Common myeloid progenitor, CD34-positive (primary cell): Measurements from ENCODE around the gene MLST8.
"Not testable (repeated sequence)": the region's sequence is repeated elsewhere in the genome, so short reads cannot be mapped to it uniquely, and the experiment has no call there.

ENCODE experiments used
- CTCF ChIA-PET: fragments of 350-600 bp; sonication (Branson Sonifier 250); formaldehyde crosslinking; loops from one replicate; lab custom pipeline; 2021; ENCODE audit warnings: antibody characterized with exemption; lab: Charles Lee
- POLR2A ChIA-PET: fragments of 350-600 bp; sonication (Branson Sonifier 250); formaldehyde crosslinking; loops from one replicate; lab custom pipeline; 2021; ENCODE audit warnings: antibody characterized with exemption; lab: Charles Lee
- DNase-seq, 3 donors: peaks; one replicate each; pipeline versions ENCODE4 v3.0.0 to v3.0.0-alpha.2; 2013
- H3K27ac ChIP-seq, 2 experiments: 1 replicate in 1 of 2; 2 replicates in 1 of 2; pipeline ENCODE4 v1.7.0; 2013; ENCODE audit warnings: inconsistent platforms in 2 of 2, low read length in 2 of 2, mild to moderate bottlenecking in 2 of 2, low read depth in 1 of 2, moderate library complexity in 1 of 2; ENCODE audit not compliant: severe bottlenecking in 2 of 2, insufficient read depth in 1 of 2, poor library complexity in 1 of 2
- H3K27me3 ChIP-seq, 5 experiments: replicated peaks in 2 of 5; 1 replicate in 3 of 5; 2 replicates in 2 of 5; pipeline versions ENCODE4 v1.6.1 to v1.7.0; 2013; ENCODE audit warnings: low read length in 4 of 5, mild to moderate bottlenecking in 2 of 5, moderate library complexity in 2 of 5, inconsistent platforms in 1 of 5; ENCODE audit not compliant: insufficient read depth in 5 of 5, control insufficient read depth in 4 of 5
- H3K36me3 ChIP-seq, 4 experiments: 1 replicate in 2 of 4; 2 replicates in 2 of 4; pipeline versions ENCODE4 v1.6.1 to v1.7.0; 2013; ENCODE audit warnings: low read length in 3 of 4, control low read depth in 1 of 4, mild to moderate bottlenecking in 1 of 4; ENCODE audit not compliant: control insufficient read depth in 4 of 4, insufficient read depth in 4 of 4
- H3K4me1 ChIP-seq, 4 experiments: 1 replicate in 3 of 4; 2 replicates in 1 of 4; pipeline versions ENCODE4 v1.6.1 to v1.7.1; 2013; ENCODE audit warnings: low read length in 3 of 4, mild to moderate bottlenecking in 3 of 4, control low read depth in 1 of 4, inconsistent platforms in 1 of 4, moderate library complexity in 1 of 4; ENCODE audit not compliant: control insufficient read depth in 4 of 4, insufficient read depth in 4 of 4; ENCODE audit errors: control extremely low read depth in 1 of 4
- H3K4me3 ChIP-seq, 7 experiments: 1 replicate in 4 of 7; 2 replicates in 3 of 7; pipeline versions ENCODE4 v1.5.1 to v1.7.0; 2013; ENCODE audit warnings: mild to moderate bottlenecking in 7 of 7, low read length in 6 of 7, moderate library complexity in 6 of 7, inconsistent platforms in 2 of 7, low read depth in 2 of 7, control low read depth in 1 of 7; ENCODE audit not compliant: insufficient read depth in 4 of 7, control insufficient read depth in 1 of 7; ENCODE audit errors: extremely low read depth in 1 of 7
- H3K9me3 ChIP-seq, 5 experiments: 1 replicate in 4 of 5; 2 replicates in 1 of 5; pipeline versions ENCODE4 v1.6.1 to v1.7.1; 2013; ENCODE audit warnings: low read length in 4 of 5, mild to moderate bottlenecking in 2 of 5, inconsistent platforms in 1 of 5, low read depth in 1 of 5, moderate library complexity in 1 of 5; ENCODE audit not compliant: control insufficient read depth in 4 of 5, insufficient read depth in 2 of 5; ENCODE audit errors: control extremely low read depth in 1 of 5
- WGBS: methylation state at CpG from one replicate; pipeline ENCODE4 v1.1.5; 2013; ENCODE audit not compliant: insufficient coverage; 5-methylcytosine and 5-hydroxymethylcytosine counted together

The MLST8 gene

DNA sequence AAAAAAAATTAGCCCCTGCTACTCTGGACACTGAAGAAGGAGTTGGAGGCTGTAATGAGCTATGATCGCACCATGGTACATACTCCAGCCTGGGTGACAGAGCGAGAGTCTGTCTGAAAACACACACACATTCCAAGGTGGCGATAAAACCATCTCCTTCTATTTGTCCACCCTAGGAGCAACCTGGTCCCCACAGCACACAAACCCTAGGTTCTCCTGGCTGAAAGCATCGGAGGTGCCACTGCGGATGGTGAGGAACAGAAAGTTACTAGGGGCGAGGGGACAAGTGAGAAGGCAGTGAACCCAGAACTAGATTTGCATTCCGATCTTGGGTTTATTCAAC is 47.5 kb downstream of the MLST8 start:
- no peak overlapping the region for H3K4me3 ChIP-seq
- H3K27ac ChIP-seq, result peak overlapping the region in 1 of 2 experiments; percentile 15
- no peaks in the 10 kb centered on the region for H3K9me3 ChIP-seq

DNA sequence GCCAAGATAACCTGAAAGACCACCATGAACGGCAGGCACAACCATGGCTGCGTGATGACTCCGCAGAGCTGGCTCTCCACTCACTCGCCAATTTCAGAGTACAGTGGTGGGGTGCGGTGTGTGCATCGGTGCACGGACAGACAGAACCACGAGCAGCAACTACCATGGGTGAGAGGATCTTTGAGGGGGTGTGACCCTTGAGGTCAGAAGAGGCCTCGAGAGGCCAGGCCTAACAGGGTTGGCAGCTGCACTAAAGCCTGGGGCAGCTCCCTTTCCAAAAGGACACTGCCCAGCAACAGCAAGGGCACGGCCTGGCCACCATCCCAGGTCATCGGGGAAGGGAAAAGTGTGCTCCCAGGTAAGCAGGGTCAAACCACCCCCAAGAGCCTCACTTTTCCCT is 48.0 kb downstream of the MLST8 start:
- Histone ChIP-seq H3K4me1 (peaks cover 3 to 19% (median 14%) of the 10 kb centered on the region in 4 experiments), H3K27ac (no peak overlapping the region), H3K4me3 (no peak overlapping the region), H3K27me3 (no peaks in the 10 kb centered on the region), H3K9me3 (no peaks in the 10 kb centered on the region), H3K36me3 (peaks cover 9 to 58% (median 42%) of the 10 kb centered on the region in 4 experiments)
- ChIA-PET POLR2A (interaction anchor here (0.6 kb wide), 1 partner anchor 82 kb away, joined by 3 read pairs; no protein-coding TSS in a partner anchor), CTCF (interaction anchor here (0.6 kb wide), 1 partner anchor 22 kb away, joined by 3 read pairs; no protein-coding TSS in a partner anchor)
- DNase-seq, result no peak
- 93% methylated on average over 10 of the region's 11 CpGs for WGBS

More for the DNA sequence above, 47.5 kb downstream of the MLST8 start:
- Histone ChIP-seq H3K4me1 (peaks cover 3 to 19% (median 14%) of the 10 kb centered on the region in 4 experiments), H3K36me3 (peaks cover 7 to 53% (median 38%) of the 10 kb centered on the region in 4 experiments), H3K27me3 (no peaks in the 10 kb centered on the region)
- no peak for DNase-seq
- WGBS, result 100% methylated on average over 3 of the region's 7 CpGs
- ChIA-PET CTCF (interaction anchor here (0.6 to 2.2 kb wide), 6 partner anchors 9 to 249 kb away, joined by 3 to 12 read pairs (median 4); partner anchors contain the start of gene DNASE1L2), POLR2A (interaction anchor here (2.0 kb wide), 1 partner anchor 105 kb away, joined by 4 read pairs; the partner anchor contains the start of gene RAB26)

DNA sequence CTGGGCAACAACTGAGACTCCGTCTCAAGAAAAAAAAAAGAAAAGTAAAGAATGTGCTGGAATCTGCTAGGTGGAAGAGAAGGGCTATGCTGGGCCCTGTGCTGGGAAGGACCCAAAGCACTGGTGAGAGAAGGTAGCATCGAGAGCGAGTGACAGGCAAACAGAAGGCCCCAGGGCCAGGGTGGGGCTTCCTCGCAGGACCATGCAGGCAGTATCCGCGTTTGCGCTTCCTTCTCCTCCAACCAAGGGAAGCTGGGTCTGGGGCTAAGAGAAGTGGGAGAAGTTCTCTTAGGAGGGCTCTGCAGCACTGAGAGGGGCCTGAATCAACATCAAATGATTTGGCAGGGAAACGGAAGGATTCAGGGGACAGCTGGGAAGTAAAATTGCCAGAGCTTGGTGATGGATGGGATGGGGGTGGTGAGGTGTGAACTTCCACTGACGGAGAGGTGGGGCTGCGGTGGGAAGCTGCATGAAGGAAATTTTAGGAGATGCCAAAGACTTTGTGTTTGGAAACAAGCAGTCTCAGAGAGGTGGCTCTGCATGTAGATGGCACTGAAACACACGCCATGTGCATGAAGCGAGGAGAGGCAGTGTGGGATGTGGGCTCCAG is 51.4 kb downstream of the MLST8 start:
- H3K4me1 ChIP-seq, result peaks cover 0 to 8% (median 7%) of the 10 kb centered on the region in 4 experiments
- 94% methylated on average over 6 of the region's 12 CpGs for WGBS
- ChIA-PET POLR2A (no interaction called here), CTCF (interaction anchor here (1.0 to 1.4 kb wide), 2 partner anchors 9 to 234 kb away, joined by 3 to 4 read pairs; no protein-coding TSS in a partner anchor)
- H3K4me3 ChIP-seq, result no peak overlapping the region
- peaks cover 13 to 76% (median 60%) of the 10 kb centered on the region in 4 experiments for H3K36me3 ChIP-seq
- H3K9me3 ChIP-seq, result no peaks in the 10 kb centered on the region
- DNase-seq, result no peak
- no peak overlapping the region for H3K27ac ChIP-seq
- no peaks in the 10 kb centered on the region for H3K27me3 ChIP-seq

DNA sequence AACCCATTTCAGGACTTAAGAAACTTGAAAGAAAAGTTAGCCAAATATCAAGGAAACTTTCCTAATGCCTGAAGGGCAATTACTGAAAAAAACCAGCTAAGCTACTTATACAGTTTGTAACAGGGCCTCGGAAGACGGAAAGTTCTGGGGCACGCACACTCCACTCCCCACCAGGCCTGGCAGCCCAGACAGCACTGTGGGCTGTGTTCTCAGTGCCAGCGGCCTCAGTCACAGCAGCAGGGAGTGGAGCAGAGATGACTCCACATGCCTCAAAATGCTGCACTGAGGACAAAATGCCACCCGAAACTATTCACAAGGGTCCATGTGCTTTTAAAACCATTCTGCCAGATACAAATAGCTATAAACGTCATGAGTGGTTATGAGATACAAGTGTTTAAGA is 52.5 kb downstream of the MLST8 start:
- H3K9me3 ChIP-seq, result no peaks in the 10 kb centered on the region
- H3K27ac ChIP-seq, result peak overlapping the region in 1 of 2 experiments; percentile 12
- no peaks in the 10 kb centered on the region for H3K27me3 ChIP-seq
- H3K4me1 ChIP-seq, result no peaks in the 10 kb centered on the region
- no peak for DNase-seq
- H3K4me3 ChIP-seq, result no peak overlapping the region
- 100% methylated on average over 4 of the region's 6 CpGs for WGBS
- POLR2A ChIA-PET, result no interaction called here
- CTCF ChIA-PET, result interaction anchor here (0.6 to 1.4 kb wide), 2 partner anchors 13 to 235 kb away, joined by 3 read pairs; no protein-coding TSS in a partner anchor
- peaks cover 17 to 86% (median 67%) of the 10 kb centered on the region in 4 experiments for H3K36me3 ChIP-seq

DNA sequence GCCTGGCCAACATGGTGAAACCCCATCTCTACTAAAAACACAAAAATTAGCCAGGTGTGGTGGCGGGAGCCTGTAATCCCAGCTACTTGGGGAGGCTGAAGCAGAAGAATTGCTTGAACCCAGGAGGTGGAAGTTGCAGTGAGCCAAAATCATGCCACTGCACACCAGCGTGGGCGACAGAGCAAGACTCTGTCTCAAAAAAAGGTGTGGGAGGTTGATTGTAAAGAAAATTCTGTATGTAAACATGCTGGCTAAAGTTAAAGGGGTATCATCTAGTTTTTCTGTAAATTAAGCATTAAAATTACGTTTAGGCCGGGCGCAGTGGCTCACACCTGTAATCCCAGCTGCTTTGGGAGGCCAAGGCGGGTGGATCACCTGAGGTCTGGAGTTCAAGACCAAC is 53.3 kb downstream of the MLST8 start:
- not testable (repeated sequence) for H3K9me3 ChIP-seq

More for the DNA sequence above, 53.3 kb downstream of the MLST8 start:
- H3K4me1 ChIP-seq, POLR2A ChIA-PET, DNase-seq, H3K4me3 ChIP-seq, H3K27me3 ChIP-seq, CTCF ChIA-PET, H3K27ac ChIP-seq: not testable (repeated sequence)
- 100% methylated on average over 7 of the region's 7 CpGs for WGBS
- H3K36me3 ChIP-seq, result peaks cover 16 to 87% (median 68%) of the 10 kb centered on the region in 4 experiments
